HepG2 (cell line): ENCODE measurements around the gene PLK3. TPM values are rescaled to one million over a fixed set of nuclear protein-coding genes. Genes with fewer than 3 reads are reported as not detected.
A peak's percentile ranks its signal among the peaks of the same experiment; 100 is the strongest.

Experiments
- CEBPZ ChIP-seq: IDR thresholded peaks from 2 replicates; pipeline ENCODE4 v1.6.1; 2012; ENCODE audit warnings: low read length, improper control_type of control experiment
- ELF3 ChIP-seq: IDR thresholded peaks from 2 replicates; pipeline ENCODE4 v1.6.1; 2016; ENCODE audit warnings: missing genetic modification reagents, missing compliant biosample characterization
- EZH2 ChIP-seq: conservative IDR thresholded peaks from 2 replicates; pipeline ENCODE4 v1.6.1; 2012; ENCODE audit warnings: mild to moderate bottlenecking, low read depth, low read length, moderate library complexity
- GLMP ChIP-seq: sonication (generic); formaldehyde crosslinking; IDR thresholded peaks from 2 replicates; pipeline ENCODE4 v1.9.0; 2021; ENCODE audit warnings: missing genetic modification reagents, mild to moderate bottlenecking, borderline replicate concordance
- HNRNPH1 ChIP-seq: fragments of 200-400 bp; formaldehyde crosslinking; optimal IDR thresholded peaks from 2 replicates; pipeline ENCODE3; 2017; ENCODE audit warnings: mild to moderate bottlenecking, low read depth, low read length
- HNRNPUL1 ChIP-seq: fragments of 200-400 bp; formaldehyde crosslinking; IDR thresholded peaks from 2 replicates; pipeline ENCODE4 v1.6.1; 2017; ENCODE audit warnings: low read depth, mild to moderate bottlenecking, low read length, moderate library complexity
- KDM5B ChIP-seq: sonication (generic); formaldehyde crosslinking; IDR thresholded peaks from 2 replicates; pipeline ENCODE4 v1.4.0; 2020; ENCODE audit warnings: missing genetic modification reagents, mild to moderate bottlenecking, borderline replicate concordance
- MTF1 ChIP-seq: sonication (generic); formaldehyde crosslinking; IDR thresholded peaks from 2 replicates; pipeline ENCODE4 v1.5.0; 2020; ENCODE audit warnings: missing genetic modification reagents
- RBFOX2 ChIP-seq: fragments of 200-400 bp; formaldehyde crosslinking; IDR thresholded peaks from 2 replicates; pipeline ENCODE4 v1.6.1; 2017; ENCODE audit warnings: low read depth, mild to moderate bottlenecking, low read length
- SOX6 ChIP-seq, 2 experiments: fragments of 450-650 bp in 1 of 2; sonication (generic) in 1 of 2; formaldehyde crosslinking in 1 of 2; IDR thresholded peaks; 2 replicates each; pipeline versions ENCODE4 v1.4.0 to v1.6.1; 2017 to 2020; ENCODE audit warnings: antibody characterized with exemption in 1 of 2, mild to moderate bottlenecking in 1 of 2, missing genetic modification reagents in 1 of 2
- SRSF1 ChIP-seq: fragments of 200-400 bp; formaldehyde crosslinking; optimal IDR thresholded peaks from 2 replicates; pipeline ENCODE3; 2017; ENCODE audit warnings: mild to moderate bottlenecking, low read depth, low read length, moderate library complexity
- U2AF1 ChIP-seq: fragments of 200-400 bp; formaldehyde crosslinking; optimal IDR thresholded peaks from 2 replicates; pipeline ENCODE3; 2017; ENCODE audit warnings: mild to moderate bottlenecking, low read depth, low read length
- ZBED4 ChIP-seq: sonication (generic); formaldehyde crosslinking; IDR thresholded peaks from 2 replicates; pipeline ENCODE4 v1.4.0; 2020; ENCODE audit warnings: missing genetic modification reagents, borderline replicate concordance
- ZBTB4 ChIP-seq: sonication (generic); formaldehyde crosslinking; IDR thresholded peaks from 2 replicates; pipeline ENCODE4 v1.4.0; 2020; ENCODE audit warnings: missing genetic modification reagents, mild to moderate bottlenecking, borderline replicate concordance
- ZEB1 ChIP-seq: IDR thresholded peaks from 2 replicates; pipeline ENCODE4 v1.6.1; 2012; ENCODE audit warnings: mild to moderate bottlenecking, low read depth, inconsistent platforms; ENCODE audit not compliant: insufficient replicate concordance
- ZNF121 ChIP-seq: sonication (generic); formaldehyde crosslinking; IDR thresholded peaks from 2 replicates; pipeline ENCODE4 v1.5.0; 2020; ENCODE audit warnings: mild to moderate bottlenecking, missing genetic modification reagents
- polyA plus RNA-seq, 8 experiments: library from polyadenylated mRNA; depleted of rRNA in 3 of 8; stranded (reverse) in 7 of 8; unstranded in 1 of 8; fragments of >200 nt; fragmentation: Illumina TruSeq in 4 of 8; extraction: Trizol in 4 of 8; gene quantifications; 2 replicates each; pipeline versions ENCODE4 v1.2.1 to v1.2.3, GENCODE V29; 2011 to 2016; ENCODE audit warnings: low read depth in 4 of 8, missing spikeins in 1 of 8, mixed read lengths in 1 of 8; ENCODE audit not compliant: insufficient read depth in 1 of 8
- total RNA-seq, 5 experiments: library from RNA; depleted of rRNA; stranded (reverse); fragments of >200 nt; fragmentation: Illumina TruSeq; extraction: Trizol; gene quantifications; 2 replicates each; pipeline ENCODE4 v1.2.3, GENCODE V29; 2016; ENCODE audit warnings: low read depth in 1 of 5

PLK3 gene
- total and polyA plus RNA-seq, 2 of the 13 experiments (the other 11 are each of a cell fraction or from before 2014, with no cell fraction given) = 9.8 to 16.9 TPM

- no peak for TF ChIP-seq ZBED4 (CRISPR knock-in tag)
- TF ChIP-seq KDM5B = peak; percentile 87
- TF ChIP-seq ZEB1 = no peak
- TF ChIP-seq GLMP (CRISPR knock-in tag) = no peak
- no peak for TF ChIP-seq SRSF1
- no peak for TF ChIP-seq CEBPZ
- TF ChIP-seq MTF1 (CRISPR knock-in tag) = no peak
- no peak for TF ChIP-seq U2AF1
- no peak for TF ChIP-seq HNRNPH1
- no peak for TF ChIP-seq EZH2
- TF ChIP-seq RBFOX2 = peak; percentile 85
- no peak; the same call in 1 of the 2 replicates for TF ChIP-seq ZNF121 (CRISPR knock-in tag)
- no peak for TF ChIP-seq ZBTB4 (CRISPR knock-in tag)
- TF ChIP-seq SOX6 (IDR thresholded peaks at IDR 0.05) = no peak
- no peak for TF ChIP-seq SOX6 (CRISPR knock-in tag; IDR thresholded peaks at IDR 0.05)
- no peak for TF ChIP-seq HNRNPUL1
- peak; percentile 60; the same call in 1 of the 2 replicates for TF ChIP-seq ELF3 (CRISPR knock-in tag)
These were observed 15.8 kb upstream of the PLK3 start (continued) for GRCh38 chr1:44784094-44785028.
